BLaER1 treated with 17β-estradiol and CSF1 and Interleukin-3, amounts not matched to agents 10 nM and 100 nM (cell line): ENCODE data around the gene LAMTOR5.

Experiments used
- H3K27ac ChIP-seq, 11 experiments: shearing (Covaris generic); formaldehyde crosslinking; 2 replicates each; pipeline ENCODE4 v1.8.1; 2022
- H3K27me3 ChIP-seq, 11 experiments: shearing (Covaris generic); formaldehyde crosslinking; 2 replicates each; pipeline ENCODE4 v1.8.1; 2022
- H3K36me3 ChIP-seq, 11 experiments: shearing (Covaris generic); formaldehyde crosslinking; 2 replicates each; pipeline ENCODE4 v1.8.1; 2022
- H3K4me1 ChIP-seq, 10 experiments: shearing (Covaris generic); formaldehyde crosslinking; 2 replicates each; pipeline ENCODE4 v1.8.1; 2022
- H3K4me2 ChIP-seq, 11 experiments: shearing (Covaris generic); formaldehyde crosslinking; 2 replicates each; pipeline ENCODE4 v1.8.1; 2022
- H3K4me3 ChIP-seq, 10 experiments: shearing (Covaris generic); formaldehyde crosslinking; 2 replicates each; pipeline ENCODE4 v1.8.1; 2022
- H3K9ac ChIP-seq, 11 experiments: shearing (Covaris generic); formaldehyde crosslinking; 2 replicates each; pipeline ENCODE4 v1.8.1; 2022
- H3K9me3 ChIP-seq, 11 experiments: shearing (Covaris generic); formaldehyde crosslinking; replicated peaks in 1 of 11; 2 replicates each; pipeline ENCODE4 v1.8.1; 2022
- H4K20me1 ChIP-seq, 11 experiments: shearing (Covaris generic); formaldehyde crosslinking; 2 replicates each; pipeline ENCODE4 v1.8.1; 2022
- Cebpa-rat ChIP-seq, 11 experiments: shearing (Covaris generic); IDR thresholded peaks; 2 replicates each; pipeline ENCODE4 v1.8.1; 2022

Gene LAMTOR5

GRCh38 chr1:110355321-110355720 lies 52.2 kb downstream of the LAMTOR5 start:
- Histone ChIP-seq H3K4me2 (no peak overlapping the region), H3K4me3 (no peak overlapping the region), H3K4me1 (peaks cover 4 to 12% (median 8%) of the 10 kb centered on the region in 10 experiments; a peak in 17 of 20 replicates), H3K27ac (no peak overlapping the region), H3K27me3 (no peaks in the 10 kb centered on the region), H4K20me1 (peaks cover 15 to 99% (median 87%) of the 10 kb centered on the region in 11 experiments; a peak in 21 of 22 replicates), H3K36me3 (peaks cover 40 to 100% (median 87%) of the 10 kb centered on the region in 11 experiments), H3K9me3 (no peaks in the 10 kb centered on the region), H3K9ac (no peak overlapping the region; a peak in 1 of 22 replicates)
- TF ChIP-seq Cebpa-rat (IDR thresholded peaks at IDR 0.05) = no peak
